ENCODE measurements around the gene LAMTOR4.

DNA sequence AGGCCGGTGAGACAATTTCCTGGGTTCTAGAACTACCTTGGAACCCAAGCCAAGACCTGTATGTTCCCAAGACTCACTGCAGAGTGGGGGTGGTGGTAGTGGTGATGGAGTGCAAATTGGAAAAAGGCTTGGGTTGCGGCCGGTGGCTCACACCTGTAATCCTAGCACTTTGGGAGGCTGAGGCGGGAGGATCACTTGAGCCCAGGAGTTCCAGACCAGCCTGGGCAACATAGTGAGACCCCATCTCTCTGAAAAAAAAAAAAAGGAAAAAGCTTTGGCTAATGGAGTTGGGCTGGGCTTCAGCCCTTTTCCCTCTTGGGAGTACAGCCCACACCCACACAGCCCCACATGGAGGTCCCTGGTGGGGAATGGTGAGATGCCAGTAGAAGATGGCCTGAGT lies 43.2 kb upstream of the LAMTOR4 start:
- TF ChIP-seq CTCF (optimal IDR thresholded peaks at IDR 0.05 in 1 of 3, IDR thresholded peaks at IDR 0.05 in 1 of 3, conservative IDR thresholded peaks at IDR 0.05 in 1 of 3; ENCODE audit: extremely low read depth in 1 of 3, insufficient read depth in 2 of 3, low read length in 3 of 3) (no peak), EZH2 (IDR thresholded peaks at IDR 0.05; ENCODE audit: low read length) (no peak)

Measured in keratinocyte (primary cell).